ENCODE results near the gene FCRL1.

The FCRL1 gene

GRCh38 chr1:157819896-157820295 is at the start of gene FCRL1:
TSS of gene FCRL1 (minus strand) at chr1:157820120. CDS start at chr1:157820037, 83 bp downstream.
- peak; percentile 98 for ATAC-seq (ENCODE audit: low read depth)
- Mint-ChIP-seq H3K36me3 (peaks cover 14% of the 10 kb centered on the region), H3K27ac (peak within 1 kb of the TSS; percentile 46), H3K27me3 (no peaks in the 10 kb centered on the region), H3K9me3 (no peaks in the 10 kb centered on the region), H3K4me3 (peak within 1 kb of the TSS; percentile 2), H3K4me1 (peaks cover 30% of the 10 kb centered on the region)
- peak in 1 of 2 donors; percentile 48 for DNase-seq (ENCODE audit: low spot score in 2 of 2)

- no peaks in the 10 kb centered on the region for H3K9me3 Mint-ChIP-seq
- H3K27ac Mint-ChIP-seq = no peak overlapping the region
- H3K36me3 Mint-ChIP-seq = no peaks in the 10 kb centered on the region
- DNase-seq (ENCODE audit: low spot score in 2 of 2) (no peak), ATAC-seq (ENCODE audit: low read depth) (no peak)
- H3K4me3 Mint-ChIP-seq = no peak overlapping the region
- H3K4me1 Mint-ChIP-seq = peaks cover 15% of the 10 kb centered on the region
- no peaks in the 10 kb centered on the region for H3K27me3 Mint-ChIP-seq
Measured at GRCh38 chr1:157868654-157869053, 48.7 kb upstream of the FCRL1 start.

GRCh38 chr1:157862114-157863070 is 42.5 kb upstream of the FCRL1 start:
- H3K9me3 Mint-ChIP-seq = no peaks in the 10 kb centered on the region
- no peak overlapping the region for H3K4me3 Mint-ChIP-seq
- DNase-seq (ENCODE audit: low spot score in 2 of 2) (no peak), ATAC-seq (ENCODE audit: low read depth) (no peak)
- no peak overlapping the region for H3K27ac Mint-ChIP-seq
- H3K4me1 Mint-ChIP-seq = peaks cover 11% of the 10 kb centered on the region
- no peaks in the 10 kb centered on the region for H3K27me3 Mint-ChIP-seq
- H3K36me3 Mint-ChIP-seq = no peaks in the 10 kb centered on the region

GRCh38 chr1:157856538-157856937 is 36.6 kb upstream of the FCRL1 start:
- Mint-ChIP-seq H3K9me3 (no peaks in the 10 kb centered on the region), H3K4me1 (peaks cover 20% of the 10 kb centered on the region), H3K27ac (peak overlapping the region; percentile 3), H3K4me3 (no peak overlapping the region), H3K27me3 (no peaks in the 10 kb centered on the region), H3K36me3 (peaks cover 9% of the 10 kb centered on the region)
- DNase-seq (ENCODE audit: low spot score in 2 of 2) = no peak
- ATAC-seq (ENCODE audit: low read depth) = peak; percentile 41

- Mint-ChIP-seq H3K27ac (no peak overlapping the region), H3K4me3 (no peak overlapping the region), H3K9me3 (no peaks in the 10 kb centered on the region), H3K27me3 (no peaks in the 10 kb centered on the region), H3K36me3 (peaks cover 9% of the 10 kb centered on the region), H3K4me1 (peaks cover 39% of the 10 kb centered on the region)
- no peak for ATAC-seq (ENCODE audit: low read depth)
- DNase-seq (ENCODE audit: low spot score in 2 of 2) = no peak
Measured at GRCh38 chr1:157852476-157852875, 32.6 kb upstream of the FCRL1 start.

- H3K4me1 Mint-ChIP-seq = peaks cover 34% of the 10 kb centered on the region
- peaks cover 9% of the 10 kb centered on the region for H3K36me3 Mint-ChIP-seq
- DNase-seq (ENCODE audit: low spot score in 2 of 2) = peak; percentile 22 to 41
- H3K9me3 Mint-ChIP-seq = no peaks in the 10 kb centered on the region
- no peaks in the 10 kb centered on the region for H3K27me3 Mint-ChIP-seq
- ATAC-seq (ENCODE audit: low read depth) = peak; percentile 95
- peak overlapping the region; percentile 92 for H3K27ac Mint-ChIP-seq
- H3K4me3 Mint-ChIP-seq = peak overlapping the region; percentile 87
Measured at GRCh38 chr1:157849229-157849875, 29.4 kb upstream of the FCRL1 start.

GRCh38 chr1:157844089-157844830 is 24.3 kb upstream of the FCRL1 start:
- H3K36me3 Mint-ChIP-seq = no peaks in the 10 kb centered on the region
- ATAC-seq (ENCODE audit: low read depth) (peak; percentile 72), DNase-seq (ENCODE audit: low spot score in 2 of 2) (no peak)
- peak overlapping the region; percentile 77 for H3K27ac Mint-ChIP-seq
- H3K27me3 Mint-ChIP-seq = no peaks in the 10 kb centered on the region
- H3K4me1 Mint-ChIP-seq = peaks cover 33% of the 10 kb centered on the region
- H3K9me3 Mint-ChIP-seq = no peaks in the 10 kb centered on the region
- peak overlapping the region; percentile 37 for H3K4me3 Mint-ChIP-seq

GRCh38 chr1:157842939-157843338 is 23.0 kb upstream of the FCRL1 start:
- peak; percentile 41 for ATAC-seq (ENCODE audit: low read depth)
- H3K4me1 Mint-ChIP-seq = peaks cover 35% of the 10 kb centered on the region
- peak overlapping the region; percentile 1 for H3K4me3 Mint-ChIP-seq

GRCh38 chr1:157841708-157842107 is 21.8 kb upstream of the FCRL1 start, which contains the start of gene CD5L:
TSS of gene CD5L (minus strand) at chr1:157841808. CDS start at chr1:157841701, 107 bp downstream.
- no peak within 1 kb of the TSS for H3K4me3 Mint-ChIP-seq
- H3K4me1 Mint-ChIP-seq = peaks cover 33% of the 10 kb centered on the region
- ATAC-seq (ENCODE audit: low read depth) (no peak), DNase-seq (ENCODE audit: low spot score in 2 of 2) (no peak)
- H3K27ac Mint-ChIP-seq = peak within 1 kb of the TSS; percentile 77
- no peaks in the 10 kb centered on the region for H3K36me3 Mint-ChIP-seq
- no peaks in the 10 kb centered on the region for H3K27me3 Mint-ChIP-seq
- no peaks in the 10 kb centered on the region for H3K9me3 Mint-ChIP-seq

More at GRCh38 chr1:157842939-157843338, 23.0 kb upstream of the FCRL1 start:
- H3K9me3 Mint-ChIP-seq = no peaks in the 10 kb centered on the region
- peak overlapping the region; percentile 77 for H3K27ac Mint-ChIP-seq
- DNase-seq (ENCODE audit: low spot score in 2 of 2) = no peak
- no peaks in the 10 kb centered on the region for H3K36me3 Mint-ChIP-seq
- H3K27me3 Mint-ChIP-seq = no peaks in the 10 kb centered on the region

GRCh38 chr1:157838966-157839365 is 19.0 kb upstream of the FCRL1 start:
- Mint-ChIP-seq H3K27me3 (no peaks in the 10 kb centered on the region), H3K27ac (no peak overlapping the region), H3K4me3 (no peak overlapping the region), H3K4me1 (peaks cover 29% of the 10 kb centered on the region), H3K9me3 (no peaks in the 10 kb centered on the region), H3K36me3 (no peaks in the 10 kb centered on the region)
- no peak for ATAC-seq (ENCODE audit: low read depth)
- DNase-seq (ENCODE audit: low spot score in 2 of 2) = no peak

- Mint-ChIP-seq H3K27ac (no peak overlapping the region), H3K4me3 (no peak overlapping the region), H3K9me3 (no peaks in the 10 kb centered on the region), H3K36me3 (no peaks in the 10 kb centered on the region), H3K4me1 (peaks cover 31% of the 10 kb centered on the region), H3K27me3 (no peaks in the 10 kb centered on the region)
- DNase-seq (ENCODE audit: low spot score in 2 of 2) = no peak
- no peak for ATAC-seq (ENCODE audit: low read depth)
Measured at GRCh38 chr1:157834430-157834829, 14.5 kb upstream of the FCRL1 start.

- no peaks in the 10 kb centered on the region for H3K9me3 Mint-ChIP-seq
- no peaks in the 10 kb centered on the region for H3K27me3 Mint-ChIP-seq
- peak; percentile 75 for ATAC-seq (ENCODE audit: low read depth)
- no peaks in the 10 kb centered on the region for H3K36me3 Mint-ChIP-seq
- H3K27ac Mint-ChIP-seq = peak overlapping the region; percentile 82
- DNase-seq (ENCODE audit: low spot score in 2 of 2) = no peak
- H3K4me3 Mint-ChIP-seq = peak overlapping the region; percentile 76
- H3K4me1 Mint-ChIP-seq = peaks cover 30% of the 10 kb centered on the region
Measured at GRCh38 chr1:157833145-157833544, 13.2 kb upstream of the FCRL1 start.

GRCh38 chr1:157831968-157832626 is 12.2 kb upstream of the FCRL1 start:
- Mint-ChIP-seq H3K27ac (no peak overlapping the region), H3K27me3 (no peaks in the 10 kb centered on the region), H3K36me3 (no peaks in the 10 kb centered on the region), H3K9me3 (no peaks in the 10 kb centered on the region), H3K4me3 (no peak overlapping the region), H3K4me1 (peaks cover 30% of the 10 kb centered on the region)
- ATAC-seq (ENCODE audit: low read depth) (no peak), DNase-seq (ENCODE audit: low spot score in 2 of 2) (no peak)
